Measurements from ENCODE around the gene TPSG1. TPM values are rescaled to one million over a fixed set of nuclear protein-coding genes. Genes with fewer than 3 reads are reported as not detected.
"Not testable (repeated sequence)": the region's sequence is repeated elsewhere in the genome, so short reads cannot be mapped to it uniquely, and the experiment has no call there.

TPSG1 gene
- polyA plus RNA-seq, 1 donor (not counting 4 experiments of a cell fraction or from before 2014, with no cell fraction given), result not detected

- DNase-seq (ENCODE audit: low read depth, low spot score) (no peak), FAIRE-seq (no peak)
- Histone ChIP-seq H4K20me1 (ENCODE audit: control insufficient read depth, extremely low read depth, insufficient read depth, low read length) (no peaks in the 10 kb centered on the region), H3K9ac (ENCODE audit: control insufficient read depth, extremely low read depth, insufficient read depth, low read length) (no peak overlapping the region), H3K4me2 (ENCODE audit: control insufficient read depth, extremely low read depth, insufficient read depth, low read depth, low read length) (no peak overlapping the region), H2AFZ (ENCODE audit: control insufficient read depth, low read length) (no peak overlapping the region), H3K36me3 (ENCODE audit: control insufficient read depth in 2 of 2, extremely low read depth in 1 of 2, insufficient read depth in 2 of 2, low read length in 2 of 2) (no peaks in the 10 kb centered on the region), H3K9me1 (ENCODE audit: control insufficient read depth, extremely low read depth, insufficient read depth, low read length) (no peaks in the 10 kb centered on the region), H3K27me3 (ENCODE audit: control insufficient read depth, extremely low read depth, insufficient read depth, low read length) (peaks cover 39% of the 10 kb centered on the region), H3K9me3 (ENCODE audit: control insufficient read depth, low read depth, low read length) (no peaks in the 10 kb centered on the region), H3K27ac (ENCODE audit: control insufficient read depth, insufficient read depth, low read length) (no peak overlapping the region), H3K79me2 (ENCODE audit: control insufficient read depth, insufficient read depth, low read length) (no peaks in the 10 kb centered on the region), H3K4me3 (ENCODE audit: control insufficient read depth in 2 of 3, extremely low read depth in 1 of 3, insufficient read depth in 2 of 3, low read depth in 1 of 3, low read length in 3 of 3) (no peak overlapping the region), H3K4me1 (ENCODE audit: control insufficient read depth, extremely low read depth, insufficient read depth, low read length) (no peaks in the 10 kb centered on the region)
- dilution Hi-C loops (cut with MboI; ENCODE audit: extremely low pct_ligation_motif_present, low sequenced_read_pairs), result no loop called here
- no peak for TF ChIP-seq EZH2 (IDR thresholded peaks at IDR 0.05; ENCODE audit: low read length)
- TF ChIP-seq, protein P1, sequence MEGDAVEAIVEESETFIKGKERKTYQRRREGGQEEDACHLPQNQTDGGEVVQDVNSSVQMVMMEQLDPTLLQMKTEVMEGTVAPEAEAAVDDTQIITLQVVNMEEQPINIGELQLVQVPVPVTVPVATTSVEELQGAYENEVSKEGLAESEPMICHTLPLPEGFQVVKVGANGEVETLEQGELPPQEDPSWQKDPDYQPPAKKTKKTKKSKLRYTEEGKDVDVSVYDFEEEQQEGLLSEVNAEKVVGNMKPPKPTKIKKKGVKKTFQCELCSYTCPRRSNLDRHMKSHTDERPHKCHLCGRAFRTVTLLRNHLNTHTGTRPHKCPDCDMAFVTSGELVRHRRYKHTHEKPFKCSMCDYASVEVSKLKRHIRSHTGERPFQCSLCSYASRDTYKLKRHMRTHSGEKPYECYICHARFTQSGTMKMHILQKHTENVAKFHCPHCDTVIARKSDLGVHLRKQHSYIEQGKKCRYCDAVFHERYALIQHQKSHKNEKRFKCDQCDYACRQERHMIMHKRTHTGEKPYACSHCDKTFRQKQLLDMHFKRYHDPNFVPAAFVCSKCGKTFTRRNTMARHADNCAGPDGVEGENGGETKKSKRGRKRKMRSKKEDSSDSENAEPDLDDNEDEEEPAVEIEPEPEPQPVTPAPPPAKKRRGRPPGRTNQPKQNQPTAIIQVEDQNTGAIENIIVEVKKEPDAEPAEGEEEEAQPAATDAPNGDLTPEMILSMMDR (optimal IDR thresholded peaks at IDR 0.05 in 1 of 3, IDR thresholded peaks at IDR 0.05 in 1 of 3, conservative IDR thresholded peaks at IDR 0.05 in 1 of 3; ENCODE audit: extremely low read depth in 1 of 3, insufficient read depth in 2 of 3, low read length in 3 of 3), result no peak
Observed at GRCh38 chr16:1257561-1258224, 32.6 kb upstream of the TPSG1 start.

GRCh38 chr16:1256874-1257322, 31.8 kb upstream of the TPSG1 start:
- Histone ChIP-seq H3K27me3 (ENCODE audit: control insufficient read depth, extremely low read depth, insufficient read depth, low read length) (peaks cover 31% of the 10 kb centered on the region), H2AFZ (ENCODE audit: control insufficient read depth, low read length) (no peak overlapping the region), H4K20me1 (ENCODE audit: control insufficient read depth, extremely low read depth, insufficient read depth, low read length) (no peaks in the 10 kb centered on the region), H3K9ac (ENCODE audit: control insufficient read depth, extremely low read depth, insufficient read depth, low read length) (no peak overlapping the region), H3K9me3 (ENCODE audit: control insufficient read depth, low read depth, low read length) (no peaks in the 10 kb centered on the region), H3K4me1 (ENCODE audit: control insufficient read depth, extremely low read depth, insufficient read depth, low read length) (no peaks in the 10 kb centered on the region), H3K9me1 (ENCODE audit: control insufficient read depth, extremely low read depth, insufficient read depth, low read length) (no peaks in the 10 kb centered on the region), H3K4me2 (ENCODE audit: control insufficient read depth, extremely low read depth, insufficient read depth, low read depth, low read length) (no peak overlapping the region), H3K27ac (ENCODE audit: control insufficient read depth, insufficient read depth, low read length) (no peak overlapping the region), H3K79me2 (ENCODE audit: control insufficient read depth, insufficient read depth, low read length) (no peaks in the 10 kb centered on the region), H3K36me3 (ENCODE audit: control insufficient read depth in 2 of 2, extremely low read depth in 1 of 2, insufficient read depth in 2 of 2, low read length in 2 of 2) (no peaks in the 10 kb centered on the region), H3K4me3 (ENCODE audit: control insufficient read depth in 2 of 3, extremely low read depth in 1 of 3, insufficient read depth in 2 of 3, low read depth in 1 of 3, low read length in 3 of 3) (no peak overlapping the region)
- dilution Hi-C loops (cut with MboI; ENCODE audit: extremely low pct_ligation_motif_present, low sequenced_read_pairs), result no loop called here
- no peak for TF ChIP-seq EZH2 (IDR thresholded peaks at IDR 0.05; ENCODE audit: low read length)
- TF ChIP-seq, protein P1 (optimal IDR thresholded peaks at IDR 0.05 in 1 of 3, IDR thresholded peaks at IDR 0.05 in 1 of 3, conservative IDR thresholded peaks at IDR 0.05 in 1 of 3; ENCODE audit: extremely low read depth in 1 of 3, insufficient read depth in 2 of 3, low read length in 3 of 3), result no peak
- DNase-seq (ENCODE audit: low read depth, low spot score), result no peak
- no peak for FAIRE-seq

DNA sequence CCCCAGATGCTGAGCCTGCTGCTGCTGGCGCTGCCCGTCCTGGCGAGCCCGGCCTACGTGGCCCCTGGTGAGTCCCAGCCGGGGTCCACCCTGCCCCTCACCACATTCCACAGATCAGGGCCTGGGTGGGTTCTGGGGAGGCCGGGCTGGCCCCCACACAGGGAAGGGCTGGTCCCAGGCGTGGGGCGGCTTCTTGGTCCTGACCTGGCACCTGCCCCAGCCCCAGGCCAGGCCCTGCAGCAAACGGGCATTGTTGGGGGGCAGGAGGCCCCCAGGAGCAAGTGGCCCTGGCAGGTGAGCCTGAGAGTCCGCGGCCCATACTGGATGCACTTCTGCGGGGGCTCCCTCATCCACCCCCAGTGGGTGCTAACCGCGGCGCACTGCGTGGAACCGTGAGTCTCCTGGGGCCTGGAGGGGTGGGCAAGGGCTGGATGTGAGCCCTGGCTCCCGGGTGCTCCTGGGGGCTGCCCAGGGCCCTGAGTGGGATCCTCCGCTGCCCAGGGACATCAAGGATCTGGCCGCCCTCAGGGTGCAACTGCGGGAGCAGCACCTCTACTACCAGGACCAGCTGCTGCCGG, 31.3 kb upstream of the TPSG1 start:
- H3K9me1 ChIP-seq (ENCODE audit: control insufficient read depth, extremely low read depth, insufficient read depth, low read length); H3K4me1 ChIP-seq (ENCODE audit: control insufficient read depth, extremely low read depth, insufficient read depth, low read length); H3K9ac ChIP-seq (ENCODE audit: control insufficient read depth, extremely low read depth, insufficient read depth, low read length); H3K4me2 ChIP-seq (ENCODE audit: control insufficient read depth, extremely low read depth, insufficient read depth, low read depth, low read length); FAIRE-seq; H3K36me3 ChIP-seq (ENCODE audit: control insufficient read depth in 2 of 2, extremely low read depth in 1 of 2, insufficient read depth in 2 of 2, low read length in 2 of 2); H4K20me1 ChIP-seq (ENCODE audit: control insufficient read depth, extremely low read depth, insufficient read depth, low read length); dilution Hi-C loops (cut with MboI; ENCODE audit: extremely low pct_ligation_motif_present, low sequenced_read_pairs); DNase-seq (ENCODE audit: low read depth, low spot score); H3K27ac ChIP-seq (ENCODE audit: control insufficient read depth, insufficient read depth, low read length); H3K4me3 ChIP-seq (ENCODE audit: control insufficient read depth in 2 of 3, extremely low read depth in 1 of 3, insufficient read depth in 2 of 3, low read depth in 1 of 3, low read length in 3 of 3); H3K9me3 ChIP-seq (ENCODE audit: control insufficient read depth, low read depth, low read length); H2AFZ ChIP-seq (ENCODE audit: control insufficient read depth, low read length); H3K79me2 ChIP-seq (ENCODE audit: control insufficient read depth, insufficient read depth, low read length): not testable (repeated sequence)
- peaks cover 26% of the 10 kb centered on the region for H3K27me3 ChIP-seq (ENCODE audit: control insufficient read depth, extremely low read depth, insufficient read depth, low read length)
